Stimulated activated CD8-positive, alpha-beta memory T cell treated with anti-CD3 and anti-CD28 coated beads, Interleukin-15, amount 100 ng/mL, for 24 hours (primary cell): ENCODE results near the gene TMEM108.

Experiments
- DNase-seq: peaks from one replicate; pipeline ENCODE4 v3.0.0-alpha.2; 2020; ENCODE audit warnings: low read depth

Gene TMEM108

GRCh38 chr3:133055339-133055738 lies 17.1 kb downstream of the TMEM108 start:
- DNase-seq = no peak

DNA sequence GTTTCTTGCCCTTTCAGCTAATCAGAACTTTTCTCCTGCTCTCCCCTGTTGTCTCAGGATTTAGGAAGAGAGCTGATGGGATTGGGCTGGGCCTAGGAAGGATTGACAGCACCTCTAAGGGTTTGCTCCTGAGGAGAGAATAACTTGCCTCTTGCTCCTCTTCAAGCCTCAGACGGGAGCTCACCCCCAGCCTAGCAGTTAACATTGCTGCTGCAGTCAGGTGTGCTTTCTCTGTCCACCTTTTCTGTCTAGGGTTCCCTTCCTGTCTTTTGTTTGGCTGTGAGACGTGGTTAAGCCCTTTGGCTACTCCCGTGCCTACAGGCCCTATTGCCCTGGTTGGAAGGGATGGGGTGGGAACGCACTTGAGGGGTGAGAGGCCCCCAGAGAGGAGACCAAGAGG lies 20.1 kb downstream of the TMEM108 start:
- no peak for DNase-seq

- no peak for DNase-seq
Measured at GRCh38 chr3:133058831-133059230, 20.6 kb downstream of the TMEM108 start.

GRCh38 chr3:133065193-133065961 lies 27.2 kb downstream of the TMEM108 start:
- DNase-seq = no peak

GRCh38 chr3:133066026-133066425 lies 27.8 kb downstream of the TMEM108 start:
- DNase-seq = no peak

GRCh38 chr3:133069556-133070286 lies 31.5 kb downstream of the TMEM108 start:
- DNase-seq = no peak

GRCh38 chr3:133074977-133075376 lies 36.8 kb downstream of the TMEM108 start:
- no peak for DNase-seq

DNA sequence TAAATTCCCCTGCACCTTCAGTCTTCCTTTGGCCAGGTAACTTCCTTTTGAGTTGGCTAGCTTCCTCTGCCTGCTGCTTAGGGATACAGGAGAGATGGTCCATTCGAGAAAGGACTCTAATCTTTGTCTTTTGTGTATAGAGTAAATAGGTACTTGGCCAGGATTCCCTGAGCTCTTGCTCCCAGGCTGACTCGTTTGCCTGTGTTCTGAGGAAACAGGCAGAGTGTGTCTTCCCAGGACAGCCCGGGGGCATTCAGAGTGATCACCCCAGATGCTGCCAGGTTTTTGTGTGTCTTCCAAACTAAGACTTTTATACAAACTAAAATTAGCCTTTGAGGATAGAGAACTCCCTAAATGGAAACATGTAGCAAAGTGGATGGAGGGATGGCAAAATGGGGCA lies 39.5 kb downstream of the TMEM108 start:
- DNase-seq = no peak

- no peak for DNase-seq
Measured at GRCh38 chr3:133079621-133080020, 41.4 kb downstream of the TMEM108 start.

- DNase-seq = no peak
Measured at GRCh38 chr3:133081016-133081415, 42.8 kb downstream of the TMEM108 start.

DNA sequence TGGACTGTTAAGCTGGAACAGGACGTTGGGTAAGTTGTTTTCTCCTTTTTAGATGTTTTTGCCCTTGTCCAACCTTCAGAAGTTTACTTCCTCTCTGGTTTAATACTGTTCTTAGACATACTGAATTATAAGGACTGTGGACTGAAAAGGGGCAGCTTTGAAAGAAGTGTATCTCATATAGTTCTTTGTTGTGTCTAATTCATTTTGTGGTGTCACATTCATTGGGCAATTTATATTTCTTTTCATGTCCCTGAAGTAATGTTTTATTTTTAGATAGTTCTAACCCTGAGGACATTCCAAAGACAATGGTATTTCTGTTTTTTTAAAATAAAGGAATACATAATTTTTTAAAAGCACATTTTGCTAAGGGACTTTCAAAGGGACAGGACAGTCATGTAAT lies 45.2 kb downstream of the TMEM108 start:
- no peak for DNase-seq

- no peak for DNase-seq
Measured at GRCh38 chr3:133089906-133090485, 51.8 kb downstream of the TMEM108 start.

DNA sequence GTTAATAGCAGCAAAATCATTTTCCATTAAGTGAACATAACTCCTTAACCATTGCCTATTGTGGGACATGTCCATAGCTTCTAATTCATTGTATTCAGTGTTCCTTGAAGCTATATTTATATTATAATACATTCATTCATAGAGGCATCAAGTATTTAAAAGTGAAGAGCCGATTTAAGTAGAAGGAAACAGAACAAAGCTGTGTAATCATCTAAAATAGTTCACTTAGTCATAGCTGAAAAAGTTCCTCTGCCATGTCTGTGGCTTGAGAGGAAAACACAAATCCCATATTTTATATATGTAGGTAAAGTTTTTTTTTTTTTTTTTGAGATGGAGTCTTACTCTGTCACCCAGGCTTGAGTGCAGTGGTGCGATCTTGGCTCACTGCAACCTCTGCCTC lies 54.5 kb downstream of the TMEM108 start:
- DNase-seq = no peak

GRCh38 chr3:133093366-133093765 lies 55.2 kb downstream of the TMEM108 start:
- DNase-seq = no peak

DNA sequence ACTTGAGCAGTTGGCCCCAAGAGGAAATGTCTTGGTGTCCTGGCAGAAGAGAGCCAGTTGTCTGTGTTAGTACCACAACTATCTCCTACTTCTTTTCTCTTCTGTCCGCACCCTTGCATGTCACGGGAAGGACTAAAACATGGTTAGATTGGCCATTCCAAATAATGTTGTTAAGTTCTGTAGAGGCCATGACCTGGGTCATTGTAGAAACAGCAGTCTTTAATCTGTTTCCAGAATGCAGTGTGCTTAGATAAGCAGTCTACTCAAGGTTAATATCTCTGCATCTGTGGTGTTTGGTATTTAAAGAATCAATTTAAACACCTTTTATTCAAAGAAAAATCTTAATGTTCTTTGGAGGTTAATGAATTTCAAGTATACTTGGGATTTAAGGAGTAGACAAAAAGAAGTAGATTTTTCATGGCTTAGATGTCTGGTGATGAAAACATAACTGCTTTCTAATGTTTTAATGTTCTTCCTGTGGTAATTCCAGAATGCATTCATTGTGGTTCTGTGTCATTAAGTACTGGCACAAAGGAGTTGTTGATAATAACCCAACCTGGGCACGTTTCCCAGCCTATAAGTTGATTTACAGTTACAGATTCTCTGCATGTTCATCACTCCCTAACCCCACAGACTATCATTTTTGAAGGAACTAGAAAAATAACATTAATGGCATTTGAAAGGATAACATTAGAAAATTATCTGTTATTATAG lies 58.9 kb downstream of the TMEM108 start:
- DNase-seq = no peak

- no peak for DNase-seq
Measured at GRCh38 chr3:133103706-133104105, 65.5 kb downstream of the TMEM108 start.

DNA sequence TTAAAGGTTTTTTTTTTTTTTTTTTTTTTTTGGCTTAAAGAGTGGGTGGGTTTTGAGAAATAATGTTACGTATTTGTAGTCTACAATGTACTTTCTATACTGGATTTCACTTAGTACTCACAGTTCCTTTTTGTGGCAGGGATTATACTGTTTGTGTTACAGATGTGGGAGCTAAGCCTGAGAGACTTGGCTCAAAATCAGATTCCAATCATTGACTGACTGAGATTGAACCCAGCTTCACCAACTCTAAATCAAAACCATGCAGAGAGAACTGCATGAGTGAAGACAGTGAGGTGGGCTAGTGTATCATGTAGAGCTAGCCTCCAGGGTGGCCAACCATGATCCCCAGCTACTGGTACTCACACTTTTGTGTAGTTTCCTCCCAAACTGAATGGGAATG lies 68.0 kb downstream of the TMEM108 start:
- DNase-seq = no peak

DNA sequence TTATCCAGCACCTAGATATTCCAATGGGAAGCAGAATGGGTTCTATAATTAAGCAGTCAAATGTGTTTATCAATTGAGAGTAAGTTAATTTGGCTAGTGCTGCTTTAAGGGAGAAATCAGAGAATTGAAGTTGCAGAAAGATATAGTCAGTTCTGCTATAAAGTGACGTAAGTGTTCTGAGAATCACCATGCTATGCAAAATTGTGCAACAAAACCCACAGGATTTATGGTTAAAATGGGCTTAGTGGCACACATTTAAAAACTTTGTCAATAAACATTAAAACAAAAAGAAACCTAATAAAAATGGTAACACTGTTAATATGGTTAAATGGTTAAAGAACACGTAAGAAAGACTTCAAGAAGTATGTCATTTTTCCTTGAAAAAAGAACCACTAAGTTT lies 74.5 kb downstream of the TMEM108 start:
- DNase-seq = no peak

GRCh38 chr3:133113526-133113925 lies 75.3 kb downstream of the TMEM108 start:
- no peak for DNase-seq

- no peak for DNase-seq
Measured at GRCh38 chr3:133113927-133114597, 75.9 kb downstream of the TMEM108 start.

- no peak for DNase-seq
Measured at GRCh38 chr3:133115176-133115575, 77.0 kb downstream of the TMEM108 start.

DNA sequence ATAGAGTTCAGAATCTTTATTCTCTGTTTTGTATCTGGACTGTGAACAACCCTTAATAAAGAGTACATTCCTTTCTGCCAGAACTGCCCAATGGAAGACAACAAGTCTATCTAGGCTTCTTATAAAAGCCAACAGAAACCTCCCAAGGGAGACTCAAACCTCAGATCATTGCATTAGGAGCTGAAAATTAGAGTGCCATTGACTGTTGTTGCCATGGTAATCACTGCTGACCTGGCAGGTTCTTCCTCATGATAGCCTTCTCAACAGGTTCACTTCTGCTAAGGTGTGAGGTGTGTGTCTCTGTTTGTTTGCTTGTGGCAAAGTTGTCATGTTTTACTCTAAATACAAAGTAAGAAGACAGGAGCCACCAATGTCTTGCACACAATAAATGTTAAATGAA lies 79.2 kb downstream of the TMEM108 start:
- no peak for DNase-seq
